Tibial nerve (tissue), 4 donors: ENCODE results near the gene KLF14.

Experiments used
- CTCF ChIP-seq, 5 experiments: fragments of 200-600 bp in 3 of 5; fragments of 450-650 bp in 2 of 5; sonication (generic) in 3 of 5; IDR thresholded peaks; one replicate each; pipeline ENCODE4 v1.5.1; 2016 to 2019; ENCODE audit warnings: antibody characterized with exemption in 5 of 5, mild to moderate bottlenecking in 3 of 5, moderate library complexity in 2 of 5
- EP300 ChIP-seq, 2 donors: sonication (generic); formaldehyde crosslinking; IDR thresholded peaks; one replicate each; pipeline ENCODE4 v1.6.1; 2017; ENCODE audit warnings: antibody characterized with exemption in 2 of 2, mild to moderate bottlenecking in 1 of 2

DNA sequence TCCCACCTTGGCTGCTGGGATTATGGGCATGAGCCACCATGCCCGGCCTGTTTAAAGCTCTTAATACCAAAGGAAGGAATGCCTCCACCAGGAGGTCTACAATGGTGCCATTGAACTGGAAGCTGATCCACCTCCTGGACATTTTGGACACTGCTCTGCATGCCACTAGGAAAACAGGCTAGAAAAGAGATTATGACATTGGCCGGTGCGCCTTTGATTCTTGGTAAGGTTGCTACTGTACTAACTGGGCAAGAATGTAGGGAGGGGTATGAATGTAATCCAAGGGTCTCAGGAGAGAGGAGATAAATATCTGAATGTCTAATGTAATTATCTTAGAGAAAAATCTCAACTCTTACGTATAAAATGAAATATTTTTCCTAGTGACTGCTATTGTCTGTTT, 26.0 kb downstream of the KLF14 start:
- TF ChIP-seq CTCF (IDR thresholded peaks at IDR 0.05) = no peak
- TF ChIP-seq EP300 (IDR thresholded peaks at IDR 0.05) = no peak
